Neural progenitor cell (in vitro differentiated cells): ENCODE measurements around the gene RBBP7. TPM values are rescaled to one million over a fixed set of nuclear protein-coding genes. Genes with fewer than 3 reads are reported as not detected.

ENCODE experiments used
- DNase-seq: peaks from one replicate; pipeline ENCODE4 v3.0.0-alpha.2; 2016; ENCODE audit warnings: low spot score
- H2AFZ ChIP-seq: fragments of 200-600 bp; sonication (generic); replicated peaks from 2 replicates; pipeline ENCODE4 v1.6.1; 2016; ENCODE audit warnings: antibody characterized with exemption
- H3F3A ChIP-seq: fragments of 200-600 bp; sonication (generic); 2 replicates; pipeline ENCODE4 v1.6.1; 2016; ENCODE audit warnings: antibody characterized with exemption, low read depth
- H3K27ac ChIP-seq: fragments of 200-600 bp; sonication (generic); 2 replicates; pipeline ENCODE4 v1.5.1; 2016; ENCODE audit warnings: mild to moderate bottlenecking
- H3K27me3 ChIP-seq: fragments of 200-600 bp; sonication (generic); 2 replicates; pipeline ENCODE4 v1.6.1; 2016; ENCODE audit warnings: mild to moderate bottlenecking, moderate library complexity
- H3K36me3 ChIP-seq: fragments of 200-600 bp; sonication (generic); 2 replicates; pipeline ENCODE4 v1.5.1; 2016
- H3K4me1 ChIP-seq: fragments of 200-600 bp; sonication (generic); 2 replicates; pipeline ENCODE4 v1.6.1; 2016; ENCODE audit warnings: mixed run types
- H3K4me2 ChIP-seq: fragments of 200-600 bp; sonication (generic); 2 replicates; pipeline ENCODE4 v1.6.1; 2016
- H3K4me3 ChIP-seq: fragments of 200-600 bp; sonication (generic); 2 replicates; pipeline ENCODE4 v1.5.1; 2016
- H3K79me2 ChIP-seq: fragments of 200-600 bp; sonication (generic); 2 replicates; pipeline ENCODE4 v1.6.1; 2016; ENCODE audit warnings: low read depth
- H3K9ac ChIP-seq: fragments of 200-600 bp; sonication (generic); 2 replicates; pipeline ENCODE4 v1.6.1; 2016
- H3K9me3 ChIP-seq: fragments of 200-600 bp; sonication (generic); 2 replicates; pipeline ENCODE4 v1.5.1; 2016; ENCODE audit warnings: low read depth
- H4K20me1 ChIP-seq: fragments of 200-600 bp; sonication (generic); 2 replicates; pipeline ENCODE4 v1.6.1; 2016; ENCODE audit warnings: low read depth
- H3K27ac Mint-ChIP-seq: 3 replicates; pipeline ENCODE4 v1.8.0; 2021; ENCODE audit warnings: mixed read lengths
- H3K27me3 Mint-ChIP-seq: 2 replicates; pipeline ENCODE4 v1.8.0; 2022; ENCODE audit warnings: low read depth, mild to moderate bottlenecking, inconsistent platforms, moderate library complexity, mixed read lengths; ENCODE audit not compliant: insufficient read depth
- H3K36me3 Mint-ChIP-seq: 3 replicates; pipeline ENCODE4 v1.8.0; 2021; ENCODE audit warnings: mixed read lengths
- H3K4me1 Mint-ChIP-seq: 3 replicates; pipeline ENCODE4 v1.8.0; 2021; ENCODE audit warnings: mixed read lengths
- H3K4me3 Mint-ChIP-seq: 3 replicates; pipeline ENCODE4 v1.8.0; 2021; ENCODE audit warnings: mild to moderate bottlenecking, moderate library complexity, mixed read lengths
- H3K9me3 Mint-ChIP-seq: 3 replicates; pipeline ENCODE4 v1.8.0; 2020; ENCODE audit warnings: mixed read lengths
- CTCF ChIP-seq: fragments of 200-600 bp; sonication (generic); IDR thresholded peaks from 2 replicates; pipeline ENCODE4 v1.5.1; 2017; ENCODE audit warnings: antibody characterized with exemption, mild to moderate bottlenecking
- EZH2 ChIP-seq: fragments of 200-600 bp; sonication (generic); IDR thresholded peaks from 2 replicates; pipeline ENCODE4 v1.6.1; 2017; ENCODE audit warnings: antibody characterized with exemption, mild to moderate bottlenecking, moderate library complexity
- EZH2phosphoT487 ChIP-seq: fragments of 200-600 bp; sonication (generic); IDR thresholded peaks from 2 replicates; pipeline ENCODE4 v1.6.1; 2017; ENCODE audit warnings: antibody characterized with exemption
- total RNA-seq: library from RNA; depleted of rRNA; stranded (reverse); fragments of >200 nt; gene quantifications from 2 replicates; pipeline ENCODE4 v1.2.3, GENCODE V29; 2015; ENCODE audit warnings: low replicate concordance

The RBBP7 gene
- total RNA-seq, 1 donor from 2014 or later: 425 TPM

GRCh38 chrX:16855363-16856075, 14.6 kb downstream of the RBBP7 start:
- peaks cover 100% of the 10 kb centered on the region for H3K79me2 ChIP-seq

GRCh38 chrX:16853537-16853936, 16.6 kb downstream of the RBBP7 start:
- peaks cover 97% of the 10 kb centered on the region for H3K79me2 ChIP-seq
- H3K4me2 ChIP-seq: no peak overlapping the region
- H3K4me3 Mint-ChIP-seq: no peak overlapping the region
- H2AFZ ChIP-seq: no peak overlapping the region
- no peaks in the 10 kb centered on the region for H3K27me3 Mint-ChIP-seq
- no peak overlapping the region for H3K4me3 ChIP-seq
- no peak for TF ChIP-seq EZH2phosphoT487
- TF ChIP-seq EZH2: no peak
- TF ChIP-seq CTCF: no peak
- peaks cover 3% of the 10 kb centered on the region for H3F3A ChIP-seq
- peaks cover 59% of the 10 kb centered on the region for H3K36me3 Mint-ChIP-seq
- H3K9me3 Mint-ChIP-seq: peaks cover 13% of the 10 kb centered on the region
- H3K9me3 ChIP-seq: no peaks in the 10 kb centered on the region
- peaks cover 64% of the 10 kb centered on the region for H4K20me1 ChIP-seq
- H3K36me3 ChIP-seq: peaks cover 47% of the 10 kb centered on the region
- no peak for DNase-seq
- H3K4me1 ChIP-seq: no peaks in the 10 kb centered on the region
- no peak overlapping the region for H3K27ac ChIP-seq
- H3K4me1 Mint-ChIP-seq: peaks cover 11% of the 10 kb centered on the region
- no peak overlapping the region for H3K27ac Mint-ChIP-seq
- H3K9ac ChIP-seq: no peak overlapping the region
- H3K27me3 ChIP-seq: no peaks in the 10 kb centered on the region

More at GRCh38 chrX:16855363-16856075, 14.6 kb downstream of the RBBP7 start:
- Mint-ChIP-seq H3K9me3 (peaks cover 13% of the 10 kb centered on the region), H3K36me3 (peaks cover 68% of the 10 kb centered on the region), H3K27ac (no peak overlapping the region), H3K27me3 (no peaks in the 10 kb centered on the region), H3K4me3 (no peak overlapping the region), H3K4me1 (peaks cover 11% of the 10 kb centered on the region)
- Histone ChIP-seq H3K27me3 (no peaks in the 10 kb centered on the region), H3K4me3 (no peak overlapping the region), H3K4me2 (no peak overlapping the region), H3K9me3 (no peaks in the 10 kb centered on the region), H3K4me1 (no peaks in the 10 kb centered on the region), H3K9ac (no peak overlapping the region), H3K36me3 (peaks cover 42% of the 10 kb centered on the region), H4K20me1 (peaks cover 67% of the 10 kb centered on the region), H3F3A (no peaks in the 10 kb centered on the region), H3K27ac (no peak overlapping the region), H2AFZ (no peak overlapping the region)
- TF ChIP-seq CTCF (no peak), EZH2phosphoT487 (no peak), EZH2 (no peak)
- DNase-seq: no peak

DNA sequence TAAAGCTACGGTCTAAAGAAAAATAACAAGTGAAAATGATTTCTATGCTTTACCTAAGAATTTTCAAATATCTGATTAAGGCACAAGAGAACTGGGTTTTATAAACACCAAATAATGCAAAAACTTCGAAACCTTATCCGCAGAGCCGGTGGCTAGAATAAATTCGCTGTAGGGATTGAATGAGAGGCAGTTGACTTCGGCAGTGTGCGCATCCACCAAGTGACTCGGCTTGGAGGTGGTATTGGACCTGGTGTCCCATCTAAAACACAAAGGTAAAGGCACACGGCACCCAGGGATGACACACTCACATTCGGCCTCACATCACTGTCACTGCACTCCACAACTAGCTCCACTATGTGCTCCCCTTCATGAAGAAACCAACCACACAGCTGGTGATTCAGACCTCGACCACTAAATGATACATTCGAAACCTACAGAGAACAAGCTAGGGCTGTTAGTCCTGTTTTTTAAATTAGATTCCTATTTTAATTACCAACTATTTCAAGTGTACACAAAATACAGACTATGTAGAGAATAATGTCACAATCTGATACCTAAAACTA, 17.5 kb downstream of the RBBP7 start:
- Histone ChIP-seq H3K27ac (no peak overlapping the region), H4K20me1 (peaks cover 63% of the 10 kb centered on the region), H2AFZ (no peak overlapping the region), H3K4me2 (no peak overlapping the region), H3K4me1 (no peaks in the 10 kb centered on the region), H3K4me3 (no peak overlapping the region), H3K9me3 (no peaks in the 10 kb centered on the region), H3K79me2 (peaks cover 94% of the 10 kb centered on the region), H3K9ac (no peak overlapping the region), H3K36me3 (peaks cover 48% of the 10 kb centered on the region), H3F3A (peaks cover 11% of the 10 kb centered on the region), H3K27me3 (no peaks in the 10 kb centered on the region)
- TF ChIP-seq CTCF (no peak), EZH2phosphoT487 (no peak), EZH2 (no peak)
- no peak overlapping the region for H3K4me3 Mint-ChIP-seq
- peaks cover 11% of the 10 kb centered on the region for H3K4me1 Mint-ChIP-seq
- H3K36me3 Mint-ChIP-seq: peaks cover 57% of the 10 kb centered on the region
- no peak overlapping the region for H3K27ac Mint-ChIP-seq
- DNase-seq: no peak
- no peaks in the 10 kb centered on the region for H3K27me3 Mint-ChIP-seq
- peaks cover 9% of the 10 kb centered on the region for H3K9me3 Mint-ChIP-seq
